HG03103 (cell line): Measurements from ENCODE around the gene ENTPD1.
"Not testable (repeated sequence)": the region's sequence is repeated elsewhere in the genome, so short reads cannot be mapped to it uniquely, and the experiment has no call there.

Experiments used
- ATAC-seq: cut with Tn5 transposase; IDR thresholded peaks from one replicate; pipeline ENCODE4 v1.9.1; 2021; ENCODE audit warnings: low read depth; ENCODE audit not compliant: unreplicated experiment

ENTPD1 gene

DNA sequence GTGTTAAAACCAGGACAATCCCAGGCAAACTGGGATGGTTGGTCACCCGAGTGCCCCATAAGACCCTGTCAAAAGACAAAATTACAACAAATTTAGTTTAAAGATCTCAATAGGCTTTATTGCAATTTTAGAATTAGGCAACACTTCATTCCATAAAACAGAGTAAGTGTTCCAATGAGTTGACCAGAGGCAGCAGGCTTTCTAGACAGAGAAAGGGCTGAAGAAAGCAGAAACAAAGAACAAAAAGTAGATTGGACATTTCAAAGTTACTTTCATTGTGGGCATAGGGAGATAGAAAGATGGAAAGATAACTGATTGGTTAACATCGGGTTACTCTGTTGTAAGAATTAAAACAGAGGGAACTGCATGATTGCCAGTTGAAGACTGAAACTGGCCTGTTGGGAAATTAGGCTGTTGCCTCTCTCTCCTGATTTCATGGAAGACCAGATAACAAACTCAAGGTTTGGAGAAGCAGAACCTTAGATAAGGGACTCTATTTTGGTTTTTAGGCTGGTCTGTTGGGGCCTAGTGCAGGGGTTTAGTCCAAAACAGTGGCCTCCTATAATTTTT lies 36.3 kb downstream of the ENTPD1 start:
- ATAC-seq: no peak

DNA sequence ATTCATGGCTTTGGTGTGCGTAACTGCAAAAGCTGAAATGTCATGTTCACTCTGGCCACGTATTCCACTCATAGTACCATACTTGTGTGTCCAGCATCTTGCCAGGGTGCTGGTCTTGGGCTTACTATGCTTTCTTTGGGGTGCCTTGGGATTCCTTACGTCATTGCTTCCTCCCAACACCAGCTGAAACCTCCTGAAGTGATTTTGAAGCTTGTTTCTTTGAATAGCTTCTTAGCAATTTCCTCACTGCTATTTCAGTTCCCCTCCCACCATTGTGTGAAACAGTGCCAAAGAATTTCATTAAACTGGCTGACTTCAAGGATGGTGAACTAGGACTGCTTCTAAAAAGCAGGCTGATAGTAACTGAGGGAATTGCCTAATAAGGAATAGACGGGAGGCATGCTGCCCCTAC lies 36.9 kb downstream of the ENTPD1 start:
- ATAC-seq: no peak

DNA sequence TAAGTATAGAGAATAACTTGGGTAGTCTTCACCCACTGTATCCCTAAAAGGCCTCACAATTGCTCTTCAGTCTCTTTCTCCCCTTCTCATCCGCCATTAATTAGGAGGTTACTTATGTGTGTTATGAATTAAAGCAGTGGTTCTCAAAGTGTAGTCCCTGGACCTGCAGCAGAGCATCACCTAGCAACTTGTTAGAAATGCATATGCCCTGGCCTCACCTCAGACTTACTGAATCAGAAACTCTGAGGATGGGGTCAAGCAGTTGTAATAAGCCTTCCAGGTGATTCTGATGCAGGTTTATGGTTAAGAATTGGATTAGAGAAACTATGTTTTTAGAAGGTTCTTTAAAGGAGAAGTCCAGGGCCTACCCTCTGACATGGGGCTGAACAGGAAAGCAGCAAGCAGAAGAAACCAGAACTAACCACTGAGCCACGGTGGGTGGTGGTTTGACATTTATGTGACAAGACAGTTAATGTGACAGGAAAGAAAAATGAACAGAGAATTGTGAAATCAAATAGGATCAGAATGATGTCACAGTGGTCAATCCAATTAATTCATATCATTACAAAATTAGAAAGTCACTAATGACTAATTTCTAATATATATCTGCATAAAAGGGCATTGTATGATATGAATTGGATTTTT lies 37.6 kb downstream of the ENTPD1 start:
- ATAC-seq: no peak

DNA sequence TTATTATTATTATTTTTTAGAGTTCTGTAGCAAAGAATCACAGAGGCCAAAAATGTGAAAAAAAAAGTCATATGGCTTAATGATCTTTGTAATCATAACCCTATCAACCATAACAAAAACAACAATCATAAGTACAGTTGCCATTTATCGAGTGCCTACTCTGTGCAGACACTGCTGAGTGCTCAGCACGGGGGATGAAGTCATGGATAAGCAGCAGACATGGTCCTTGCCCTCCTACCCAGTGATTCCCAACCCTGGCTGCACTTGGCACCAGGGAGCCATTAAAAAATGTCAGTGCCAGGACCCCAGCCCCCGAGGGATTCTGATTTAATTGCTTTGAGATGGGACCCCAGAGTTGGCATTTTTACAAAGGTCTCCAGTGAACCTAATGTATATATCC lies 38.2 kb downstream of the ENTPD1 start:
- ATAC-seq: no peak

DNA sequence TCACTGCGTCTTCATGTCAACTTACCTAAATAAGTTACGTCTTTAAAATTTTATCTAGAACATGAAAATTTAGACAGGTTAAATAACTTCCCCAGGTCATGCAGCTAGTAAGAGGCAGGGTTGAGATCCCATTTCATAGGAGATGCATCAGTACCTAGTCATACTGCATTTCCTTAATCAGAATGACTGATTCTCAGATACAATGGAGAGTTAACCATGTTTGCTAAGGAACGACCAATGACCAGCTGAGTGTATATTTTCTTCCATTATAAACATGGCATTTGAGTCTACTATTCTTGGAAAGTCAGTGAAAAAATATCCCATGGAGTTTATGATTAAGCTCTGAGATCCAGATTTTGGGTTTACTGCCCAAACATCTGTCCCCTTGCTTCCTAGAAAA lies 39.6 kb downstream of the ENTPD1 start:
- no peak for ATAC-seq

DNA sequence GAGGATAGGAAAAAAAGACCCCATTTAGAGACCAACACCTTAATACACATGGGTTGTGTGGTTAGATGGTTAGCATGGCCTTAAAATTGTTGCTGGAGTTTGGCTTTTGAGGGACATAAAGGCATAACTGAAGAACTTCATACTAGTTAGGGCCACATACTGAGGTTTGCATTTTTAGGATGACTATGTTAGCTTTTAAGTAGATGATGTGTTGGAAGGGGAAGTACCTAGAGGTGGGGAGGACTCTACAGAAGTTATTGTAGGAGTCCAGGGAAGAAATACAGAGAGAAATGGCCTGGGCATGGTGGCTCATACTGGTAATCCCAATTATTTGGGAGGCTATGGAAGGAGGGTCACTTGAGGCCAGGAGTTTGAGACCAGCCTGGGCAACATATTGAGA lies 40.5 kb downstream of the ENTPD1 start:
- no peak for ATAC-seq

DNA sequence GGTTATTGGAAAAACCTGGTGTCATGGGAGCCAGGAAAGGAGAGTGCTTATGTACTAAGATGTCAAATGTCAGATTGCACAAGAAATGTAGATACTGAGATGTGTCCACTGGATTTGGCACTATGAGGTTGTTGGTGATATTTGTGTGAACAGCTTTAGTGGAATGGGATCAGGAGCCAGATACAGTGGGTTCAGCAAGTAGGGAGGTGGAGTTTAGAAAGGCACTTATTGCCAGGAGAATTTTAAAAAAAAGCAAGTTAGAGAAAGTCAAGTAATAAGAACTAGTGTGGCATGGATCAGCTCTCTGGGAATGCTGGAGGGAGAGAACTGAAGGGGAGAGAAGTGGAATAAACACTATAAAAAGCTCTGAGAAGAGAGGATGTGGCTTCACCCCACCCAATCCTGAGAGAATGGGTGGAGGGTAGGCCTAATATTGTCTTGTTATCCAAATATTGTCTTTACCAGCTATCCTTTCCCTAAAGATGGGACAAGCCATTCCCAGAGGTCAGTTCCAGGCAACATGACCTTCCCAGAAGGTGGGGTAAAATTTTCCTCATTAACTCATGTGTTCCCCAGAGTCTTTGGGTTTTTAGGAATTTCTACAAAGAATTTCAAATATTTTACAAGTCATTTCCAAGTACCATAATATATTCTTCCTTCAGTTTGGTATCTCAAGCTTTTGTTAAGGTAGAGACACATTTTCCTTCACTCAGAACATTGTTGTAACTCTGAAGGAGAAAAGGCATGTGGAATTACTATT lies 42.3 kb downstream of the ENTPD1 start:
- ATAC-seq: no peak

DNA sequence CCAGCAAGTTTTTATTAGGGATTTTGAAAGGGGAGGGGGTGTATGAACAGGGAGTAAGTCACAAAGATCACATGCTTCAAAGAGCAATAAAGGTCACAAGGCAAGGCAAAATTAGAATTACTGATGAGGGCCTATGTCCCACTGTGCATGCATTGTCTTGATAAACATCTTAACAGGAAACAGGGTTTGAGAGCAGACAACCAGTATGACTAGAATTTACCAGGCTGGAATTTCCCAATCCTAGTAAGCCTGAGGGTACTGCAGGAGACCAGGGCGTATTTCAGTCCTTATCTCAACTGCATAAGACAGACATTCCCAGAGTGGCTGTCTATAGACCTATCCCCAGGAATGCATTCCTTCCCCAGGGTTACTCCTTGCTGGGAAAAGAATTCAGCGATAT lies 44.3 kb downstream of the ENTPD1 start:
- not testable (repeated sequence) for ATAC-seq

DNA sequence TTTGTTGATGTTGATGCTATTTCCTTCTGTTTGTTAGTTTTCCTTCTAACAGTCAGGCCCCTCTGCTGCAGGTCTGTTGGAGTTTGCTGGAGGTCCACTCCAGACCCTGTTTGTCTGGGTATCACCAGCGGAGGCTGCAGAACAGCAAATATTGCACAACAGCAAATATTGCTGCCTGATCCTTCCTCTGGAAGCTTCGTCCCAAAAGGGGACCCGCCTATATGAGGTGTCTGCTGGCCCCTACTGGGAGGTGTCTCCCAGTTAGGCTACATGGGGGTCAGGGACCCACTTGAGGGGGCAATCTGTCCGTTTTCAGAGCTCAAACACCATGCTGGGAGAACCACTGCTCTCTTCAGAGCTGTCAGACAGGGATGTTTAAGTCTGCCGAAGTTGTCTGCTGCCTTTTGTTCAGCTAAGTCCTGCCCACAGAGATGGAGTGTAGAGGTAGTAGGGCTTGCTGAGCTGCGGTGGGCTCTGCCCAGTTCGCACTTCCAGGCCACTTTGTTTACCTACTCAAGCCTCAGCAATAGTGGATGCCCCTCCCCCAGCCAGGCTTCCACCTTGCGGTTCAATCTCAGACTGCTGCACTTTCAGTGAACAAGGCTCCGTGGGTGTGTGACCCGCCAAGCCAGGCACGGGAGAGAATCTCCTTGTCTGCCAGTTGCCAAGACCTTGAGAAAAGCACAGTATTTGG lies 50.9 kb downstream of the ENTPD1 start:
- not testable (repeated sequence) for ATAC-seq

DNA sequence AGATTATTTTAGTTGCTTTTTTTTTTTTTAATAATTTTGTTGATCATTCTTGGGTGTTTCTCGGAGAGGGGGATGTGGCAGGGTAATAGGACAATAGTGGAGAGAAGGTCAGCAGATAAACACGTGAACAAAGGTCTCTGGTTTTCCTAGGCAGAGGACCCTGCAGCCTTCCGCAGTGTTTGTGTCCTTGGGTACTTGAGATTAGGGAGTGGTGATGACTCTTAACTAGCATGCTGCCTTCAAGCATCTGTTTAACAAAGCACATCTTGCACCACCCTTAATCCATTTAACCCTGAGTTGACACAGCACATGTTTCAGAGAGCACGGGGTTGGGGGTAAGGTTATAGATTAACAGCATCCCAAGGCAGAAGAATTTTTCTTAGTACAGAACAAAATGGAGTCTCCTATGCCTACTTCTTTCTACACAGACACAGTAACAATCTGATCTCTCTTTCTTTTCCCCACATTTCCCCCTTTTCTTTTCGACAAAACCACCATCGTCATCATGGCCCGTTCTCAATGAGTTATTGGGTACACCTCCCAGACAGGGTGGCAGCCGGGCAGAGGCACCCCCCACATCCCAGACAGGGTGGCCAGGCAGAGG lies 52.8 kb downstream of the ENTPD1 start:
- not testable (repeated sequence) for ATAC-seq

DNA sequence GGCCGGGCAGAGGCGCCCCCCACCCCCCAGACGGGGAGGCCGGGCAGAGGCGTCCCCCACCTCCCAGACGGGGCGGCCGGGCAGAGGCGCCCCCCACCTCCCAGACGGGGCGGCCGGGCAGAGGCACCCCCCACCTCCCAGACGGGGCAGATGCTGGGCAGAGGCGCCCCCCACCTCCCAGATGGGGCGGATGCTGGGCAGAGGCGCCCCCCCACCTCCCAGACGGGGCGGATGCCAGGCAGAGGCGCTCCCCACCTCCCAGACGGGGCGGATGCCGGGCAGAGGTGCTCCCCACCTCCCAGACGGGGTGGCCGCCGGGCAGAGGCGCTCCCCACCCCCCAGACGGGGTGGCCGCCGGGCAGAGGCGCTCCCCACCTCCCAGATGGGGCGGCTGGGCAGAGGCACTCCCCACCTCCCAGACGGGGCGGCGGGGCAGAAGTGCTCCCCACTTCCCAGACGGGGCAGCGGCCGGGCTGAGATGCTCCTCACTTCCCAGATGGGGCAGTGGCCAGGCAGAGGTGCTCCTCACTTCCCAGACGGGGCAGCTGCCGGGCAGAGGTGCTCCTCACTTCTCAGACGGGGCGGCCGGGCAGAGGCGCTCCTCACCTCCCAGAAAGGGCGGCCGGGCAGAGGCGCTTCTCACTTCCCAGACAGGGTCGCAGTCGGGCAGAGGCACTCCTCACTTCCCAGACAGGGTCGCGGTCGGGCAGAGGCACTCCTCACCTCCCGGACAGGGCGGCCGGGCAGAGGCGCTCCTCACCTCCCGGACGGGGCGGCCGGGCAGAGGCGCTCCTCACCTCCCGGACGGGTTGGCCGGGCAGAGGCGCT lies 53.6 kb downstream of the ENTPD1 start:
- ATAC-seq: no peak

DNA sequence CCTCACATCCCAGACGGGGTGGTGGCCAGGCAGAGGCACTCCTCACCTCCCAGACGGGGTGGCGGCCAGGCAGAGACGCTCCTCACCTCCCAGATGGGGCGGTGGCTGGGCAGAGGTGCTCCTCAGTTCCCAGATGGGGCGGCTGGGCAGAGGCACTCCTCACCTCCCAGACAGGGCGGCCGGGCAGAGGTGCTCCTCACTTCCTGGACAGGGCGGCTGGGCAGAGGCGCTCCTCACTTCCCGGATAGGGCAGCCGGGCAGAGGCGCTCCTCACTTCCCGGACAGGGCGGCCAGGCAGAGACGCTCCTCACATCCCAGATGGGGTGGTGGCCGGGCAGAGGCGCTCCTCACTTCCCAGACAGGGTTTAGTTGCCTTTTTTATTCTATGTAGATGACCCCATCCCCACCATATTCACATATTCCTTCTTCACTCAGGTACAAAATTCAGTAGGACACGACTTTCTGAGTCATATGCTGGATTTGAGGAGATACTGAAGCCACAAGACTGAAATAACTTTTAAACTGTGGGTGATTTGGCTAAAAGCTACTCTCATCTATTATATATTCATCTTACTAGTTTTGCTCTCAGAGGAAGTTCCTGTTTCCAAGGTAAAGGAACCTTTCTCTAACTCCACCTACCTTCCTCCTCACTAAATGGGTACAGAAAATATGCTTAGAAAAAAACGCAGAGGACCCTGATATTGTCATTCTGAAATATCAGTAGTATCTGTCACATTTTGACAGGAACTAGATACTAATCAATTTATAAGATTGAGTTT lies 54.4 kb downstream of the ENTPD1 start:
- no peak for ATAC-seq

DNA sequence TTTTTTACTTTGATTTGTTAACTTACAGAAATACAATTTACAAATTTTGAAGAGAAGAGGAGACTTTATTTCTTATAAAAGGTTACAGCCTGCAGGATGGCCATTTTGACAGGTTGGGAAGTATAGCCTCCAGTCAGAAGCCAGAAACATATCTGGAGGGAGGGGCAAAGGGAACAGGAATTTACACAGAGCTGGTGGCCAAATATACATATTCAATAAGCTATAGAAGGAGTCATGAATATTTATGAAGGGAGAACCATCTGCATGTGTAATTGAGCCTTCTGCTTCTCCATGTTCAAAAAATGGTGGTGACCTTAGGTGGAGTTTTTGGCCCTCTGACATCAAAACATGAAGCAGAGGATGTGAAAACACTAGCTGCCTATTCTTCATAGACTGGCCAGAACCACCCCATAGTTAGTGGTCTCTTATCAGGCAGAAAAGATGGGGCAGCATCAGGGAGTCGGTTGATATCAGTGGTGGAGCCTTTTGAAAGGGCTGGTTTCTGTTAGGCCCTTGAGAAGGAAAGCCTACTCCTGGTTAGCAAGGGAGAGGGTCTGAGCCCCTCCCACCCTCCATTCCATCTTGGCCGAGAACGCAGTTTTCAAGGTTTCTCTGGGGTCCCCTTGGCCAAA lies 57.2 kb downstream of the ENTPD1 start:
- no peak for ATAC-seq

DNA sequence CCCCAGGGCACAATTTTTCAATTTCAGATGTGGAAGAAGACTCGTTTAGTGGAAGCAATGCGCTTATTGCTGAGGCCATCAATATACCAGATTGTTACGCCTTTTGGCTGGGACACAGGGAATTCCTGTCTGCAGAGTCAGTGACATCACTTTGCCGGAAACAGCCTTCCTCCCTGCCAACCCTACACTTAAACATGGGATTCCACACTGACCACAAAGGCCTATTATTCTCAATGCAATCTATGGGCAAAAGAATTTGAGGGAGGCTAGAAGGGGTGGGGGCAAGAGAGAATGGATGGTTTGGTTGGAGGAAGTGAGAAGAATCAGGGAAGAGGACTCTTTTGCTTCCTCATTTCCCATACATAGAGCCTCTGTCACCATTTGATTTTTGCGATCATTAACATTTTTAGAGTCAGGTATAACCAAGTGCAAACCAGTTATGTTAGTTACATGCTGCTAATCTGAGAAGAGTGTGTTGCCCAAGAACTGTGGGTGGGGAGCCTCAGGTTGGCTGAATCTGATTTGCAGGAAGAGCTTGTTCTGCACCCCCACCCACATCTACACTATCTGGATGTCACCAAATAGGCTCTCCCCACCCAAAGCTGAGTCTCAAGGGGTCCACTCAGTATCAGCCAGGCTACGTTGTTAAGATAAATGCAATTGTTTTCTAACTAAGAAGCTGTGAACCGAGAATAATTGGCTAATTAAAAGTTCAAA lies 58.2 kb downstream of the ENTPD1 start:
- ATAC-seq: no peak

DNA sequence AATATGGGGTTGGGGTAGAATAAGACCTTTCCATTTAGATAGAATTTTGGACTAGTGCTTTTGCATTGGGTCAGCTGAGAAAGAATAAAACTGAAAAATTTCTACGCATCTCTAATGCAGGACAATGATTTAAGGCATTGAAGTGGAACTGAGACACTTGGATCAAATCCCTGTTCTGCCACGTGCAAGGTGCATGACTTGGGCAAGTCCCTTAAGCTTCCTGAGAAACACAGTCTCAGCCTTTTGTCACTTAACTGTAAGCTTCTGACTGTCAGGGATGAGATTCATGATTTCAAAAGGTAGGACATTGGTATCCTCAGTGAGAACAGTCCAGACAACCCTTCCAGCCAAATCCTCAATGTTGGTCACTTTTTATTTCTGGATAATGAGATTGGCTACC lies 59.2 kb downstream of the ENTPD1 start:
- no peak for ATAC-seq

DNA sequence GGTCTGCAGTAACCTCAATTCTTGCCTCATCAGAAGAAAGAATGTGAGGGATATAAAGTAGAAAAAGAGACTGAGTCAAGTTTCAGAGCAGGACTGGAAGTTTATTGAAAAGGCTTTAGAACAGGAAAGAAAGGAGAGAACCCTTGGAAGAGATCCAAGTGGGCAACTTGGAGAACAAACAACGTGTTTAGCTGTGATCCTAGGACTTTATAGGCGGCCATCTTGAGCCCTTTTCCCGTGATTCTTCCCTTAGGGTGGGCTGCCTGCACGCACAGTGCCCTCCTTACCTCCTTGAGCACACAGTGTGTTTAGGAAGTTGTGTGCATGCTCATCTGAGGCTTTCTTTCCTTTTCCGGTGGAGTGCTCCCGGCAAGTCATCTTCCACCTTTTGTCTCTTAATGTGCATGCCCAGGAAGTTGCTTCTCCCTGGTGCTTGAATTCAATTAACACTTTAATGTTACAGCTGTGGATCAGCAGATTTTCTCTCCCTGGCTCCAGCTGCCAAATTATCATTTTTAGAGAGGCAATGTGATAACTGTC lies 59.8 kb downstream of the ENTPD1 start:
- no peak for ATAC-seq

DNA sequence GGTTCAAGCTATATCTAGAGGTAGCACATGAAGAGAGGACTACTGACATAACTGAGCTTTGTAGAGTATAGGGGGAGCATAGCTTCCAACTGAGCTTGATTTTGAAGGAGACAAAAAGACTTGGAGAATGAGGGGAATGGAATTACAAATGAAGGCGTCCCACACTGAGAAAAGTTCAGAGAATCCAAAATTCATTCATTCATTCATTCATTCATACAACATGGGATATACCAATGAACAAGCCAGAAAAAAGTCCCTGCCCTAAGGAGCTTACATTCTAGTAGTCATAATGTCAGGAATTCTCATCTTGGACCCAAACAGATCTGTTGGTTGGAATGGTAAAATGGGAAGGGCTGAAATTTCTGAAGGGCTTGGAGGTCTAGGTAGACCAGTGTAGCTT lies 62.0 kb downstream of the ENTPD1 start:
- no peak for ATAC-seq

DNA sequence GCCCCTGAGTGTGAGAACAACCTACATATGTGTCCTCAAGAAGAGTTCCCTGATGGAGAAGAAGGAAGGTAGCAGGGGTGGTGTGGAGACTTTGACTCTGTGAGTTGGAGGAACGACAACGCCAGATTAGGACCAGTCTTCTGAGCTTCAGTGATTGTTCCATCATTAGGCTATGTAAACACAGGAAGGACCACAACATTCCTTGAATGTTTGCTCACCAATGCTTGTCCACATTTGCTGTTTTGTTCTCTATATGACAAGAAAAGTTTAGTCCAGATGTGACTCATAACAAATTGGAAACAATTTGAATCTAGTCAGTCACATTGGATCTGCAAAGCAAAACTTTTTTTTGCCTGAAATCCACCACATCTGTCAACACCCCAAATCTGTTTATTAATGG lies 62.7 kb downstream of the ENTPD1 start:
- no peak for ATAC-seq
